ENCODE measurements around the gene MYBL2. TPM values are rescaled to one million over a fixed set of nuclear protein-coding genes. Genes with fewer than 3 reads are reported as not detected.

Gene MYBL2
- total RNA-seq, 1 donor from 2014 or later, result 1.7 TPM

DNA sequence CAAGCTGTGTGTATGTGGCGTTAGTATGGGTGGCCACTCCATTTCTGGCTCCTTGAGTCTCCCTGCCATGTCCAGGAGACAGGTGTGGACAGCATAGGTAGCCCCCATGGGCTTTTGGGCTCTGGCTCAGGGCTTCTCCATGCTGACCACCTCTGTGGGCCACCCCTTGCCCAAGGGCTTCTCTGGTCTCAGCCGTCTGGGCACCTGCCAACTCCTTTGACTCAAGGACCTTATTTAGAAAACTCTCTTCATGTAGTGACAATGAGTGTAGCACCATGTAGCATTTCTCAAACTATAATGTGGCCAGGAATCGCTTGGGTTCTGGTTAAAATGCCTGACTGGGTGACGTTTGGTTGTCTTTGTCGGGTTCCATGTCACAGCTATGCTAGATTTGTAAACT is 65.0 kb downstream of the MYBL2 start:
- TF ChIP-seq POLR2A (IDR thresholded peaks at IDR 0.05), result no peak
- no peak for TF ChIP-seq POLR2AphosphoS5 (IDR thresholded peaks at IDR 0.05; ENCODE audit: insufficient read depth in 1 of 2, low read depth in 1 of 2)
- TF ChIP-seq, protein P1, sequence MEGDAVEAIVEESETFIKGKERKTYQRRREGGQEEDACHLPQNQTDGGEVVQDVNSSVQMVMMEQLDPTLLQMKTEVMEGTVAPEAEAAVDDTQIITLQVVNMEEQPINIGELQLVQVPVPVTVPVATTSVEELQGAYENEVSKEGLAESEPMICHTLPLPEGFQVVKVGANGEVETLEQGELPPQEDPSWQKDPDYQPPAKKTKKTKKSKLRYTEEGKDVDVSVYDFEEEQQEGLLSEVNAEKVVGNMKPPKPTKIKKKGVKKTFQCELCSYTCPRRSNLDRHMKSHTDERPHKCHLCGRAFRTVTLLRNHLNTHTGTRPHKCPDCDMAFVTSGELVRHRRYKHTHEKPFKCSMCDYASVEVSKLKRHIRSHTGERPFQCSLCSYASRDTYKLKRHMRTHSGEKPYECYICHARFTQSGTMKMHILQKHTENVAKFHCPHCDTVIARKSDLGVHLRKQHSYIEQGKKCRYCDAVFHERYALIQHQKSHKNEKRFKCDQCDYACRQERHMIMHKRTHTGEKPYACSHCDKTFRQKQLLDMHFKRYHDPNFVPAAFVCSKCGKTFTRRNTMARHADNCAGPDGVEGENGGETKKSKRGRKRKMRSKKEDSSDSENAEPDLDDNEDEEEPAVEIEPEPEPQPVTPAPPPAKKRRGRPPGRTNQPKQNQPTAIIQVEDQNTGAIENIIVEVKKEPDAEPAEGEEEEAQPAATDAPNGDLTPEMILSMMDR (IDR thresholded peaks at IDR 0.05), result no peak
- DNase-seq (ENCODE audit: extremely low spot score in 2 of 2), result no peak

DNA sequence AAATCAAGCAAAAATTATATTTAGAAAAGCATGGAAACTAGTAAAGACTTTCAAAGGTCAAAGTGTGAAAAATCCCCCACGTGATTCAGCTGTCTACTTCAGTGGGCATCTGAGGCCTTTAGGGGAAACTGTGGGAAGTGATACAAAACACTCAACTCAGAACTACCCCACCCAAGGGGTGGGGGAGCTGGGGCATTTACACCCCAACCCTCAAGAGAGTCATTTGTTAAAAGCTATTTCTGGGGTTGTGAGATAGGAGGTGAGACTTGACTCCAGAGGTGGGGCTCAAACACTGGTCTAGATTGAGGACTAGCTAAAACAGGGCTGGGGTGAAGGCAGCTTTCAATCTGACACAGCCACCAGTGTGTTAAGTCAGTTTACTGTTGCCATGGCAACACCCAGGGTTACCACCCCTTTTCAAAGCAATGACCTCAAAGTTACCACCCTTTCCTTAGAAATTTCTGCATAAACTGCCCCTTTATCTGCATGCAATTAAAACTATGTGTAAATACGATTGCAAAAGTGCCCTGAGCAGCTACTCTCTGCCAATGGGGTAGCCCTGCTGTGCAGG is 69.8 kb downstream of the MYBL2 start:
- no peaks in the 10 kb centered on the region for H3K9me3 ChIP-seq
- no peak overlapping the region for H3K27ac ChIP-seq
- TF ChIP-seq POLR2AphosphoS5 (IDR thresholded peaks at IDR 0.05; ENCODE audit: insufficient read depth in 1 of 2, low read depth in 1 of 2) (no peak), POLR2A (IDR thresholded peaks at IDR 0.05) (no peak)
- TF ChIP-seq, protein P1 (IDR thresholded peaks at IDR 0.05), result no peak
- no peaks in the 10 kb centered on the region for H3K36me3 ChIP-seq
- DNase-seq (ENCODE audit: extremely low spot score in 2 of 2), result no peak
- H3K4me3 ChIP-seq, result no peak overlapping the region
- intact Hi-C loops (cut with DNase I), result no loop called here
- no peaks in the 10 kb centered on the region for H3K4me1 ChIP-seq
- H3K27me3 ChIP-seq, result no peaks in the 10 kb centered on the region

More for the DNA sequence above, 65.0 kb downstream of the MYBL2 start:
- Histone ChIP-seq H3K27me3 (no peaks in the 10 kb centered on the region), H3K27ac (no peak overlapping the region), H3K9me3 (no peaks in the 10 kb centered on the region), H3K4me3 (no peak overlapping the region), H3K4me1 (no peaks in the 10 kb centered on the region), H3K36me3 (no peaks in the 10 kb centered on the region)
- intact Hi-C loops (cut with DNase I), result no loop called here

DNA sequence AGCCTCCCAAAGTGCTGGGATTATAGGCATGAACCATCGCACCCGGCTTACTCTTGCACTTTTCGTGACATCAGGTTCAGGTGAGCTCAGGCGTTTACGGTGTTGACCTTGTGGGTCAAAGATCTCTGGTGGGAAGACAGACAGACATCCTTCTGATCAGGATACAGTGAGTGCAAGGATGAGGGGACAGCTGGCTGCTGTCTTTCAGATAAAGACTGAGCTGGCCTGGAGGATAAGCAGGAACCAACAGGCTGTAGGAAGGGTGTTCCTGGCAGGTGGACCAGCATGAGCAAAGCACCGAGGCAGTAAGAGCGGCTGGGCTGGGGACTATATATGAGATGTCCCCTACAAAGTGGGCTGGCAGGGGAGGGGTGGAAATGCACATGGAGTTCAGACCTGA is 71.0 kb downstream of the MYBL2 start:
- TF ChIP-seq POLR2A (IDR thresholded peaks at IDR 0.05), result no peak
- TF ChIP-seq, protein P1 (IDR thresholded peaks at IDR 0.05), result no peak
- TF ChIP-seq POLR2AphosphoS5 (IDR thresholded peaks at IDR 0.05; ENCODE audit: insufficient read depth in 1 of 2, low read depth in 1 of 2), result no peak
- DNase-seq (ENCODE audit: extremely low spot score in 2 of 2), result no peak
- Histone ChIP-seq H3K27me3 (no peaks in the 10 kb centered on the region), H3K4me1 (no peaks in the 10 kb centered on the region), H3K4me3 (no peak overlapping the region), H3K27ac (no peak overlapping the region), H3K36me3 (no peaks in the 10 kb centered on the region), H3K9me3 (no peaks in the 10 kb centered on the region)
- intact Hi-C loops (cut with DNase I), result no loop called here

- Histone ChIP-seq H3K9me3 (no peaks in the 10 kb centered on the region), H3K27ac (no peak overlapping the region), H3K4me3 (no peak overlapping the region), H3K4me1 (no peaks in the 10 kb centered on the region), H3K27me3 (no peaks in the 10 kb centered on the region), H3K36me3 (no peaks in the 10 kb centered on the region)
- intact Hi-C loops (cut with DNase I), result no loop called here
- DNase-seq (ENCODE audit: extremely low spot score in 2 of 2), result no peak
- TF ChIP-seq, protein P1 (IDR thresholded peaks at IDR 0.05), result no peak
- TF ChIP-seq POLR2A (IDR thresholded peaks at IDR 0.05), result no peak
- TF ChIP-seq POLR2AphosphoS5 (IDR thresholded peaks at IDR 0.05; ENCODE audit: insufficient read depth in 1 of 2, low read depth in 1 of 2), result no peak
Observed at GRCh38 chr20:43739148-43739749, 72.3 kb downstream of the MYBL2 start.

DNA sequence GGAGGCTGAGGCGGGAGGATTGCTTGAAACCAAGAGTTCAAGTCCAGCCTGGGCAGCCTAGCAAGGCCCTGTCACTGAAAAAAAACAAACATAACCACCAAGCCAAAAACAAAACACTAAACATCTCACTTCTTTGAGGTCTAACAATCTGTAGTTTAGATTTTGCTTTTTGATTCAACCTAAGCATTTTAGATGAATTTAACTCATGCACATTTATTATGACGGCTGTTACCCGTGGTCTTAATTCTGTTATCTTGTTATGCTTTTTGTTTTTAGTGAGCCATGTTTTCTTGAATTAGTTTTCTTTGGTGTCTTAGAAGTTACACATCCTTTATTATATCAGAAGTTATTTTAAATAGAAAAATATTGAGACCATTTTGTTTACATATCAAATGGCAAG is 73.7 kb downstream of the MYBL2 start:
- no peaks in the 10 kb centered on the region for H3K9me3 ChIP-seq
- no peaks in the 10 kb centered on the region for H3K36me3 ChIP-seq
- TF ChIP-seq POLR2A (IDR thresholded peaks at IDR 0.05) (no peak), POLR2AphosphoS5 (IDR thresholded peaks at IDR 0.05; ENCODE audit: insufficient read depth in 1 of 2, low read depth in 1 of 2) (no peak)
- no peaks in the 10 kb centered on the region for H3K4me1 ChIP-seq
- H3K27ac ChIP-seq, result no peak overlapping the region
- no peak overlapping the region for H3K4me3 ChIP-seq
- no peaks in the 10 kb centered on the region for H3K27me3 ChIP-seq
- intact Hi-C loops (cut with DNase I), result no loop called here
- no peak for DNase-seq (ENCODE audit: extremely low spot score in 2 of 2)
